Muscle layer of colon (tissue), 2 donors: Measurements from ENCODE around the gene C1S.

ENCODE experiments used
- H3K27ac ChIP-seq: one replicate; pipeline ENCODE4 v1.7.0; 2013; ENCODE audit warnings: low read depth, mild to moderate bottlenecking, low read length, moderate library complexity
- H3K27me3 ChIP-seq, 2 donors: one replicate each; pipeline ENCODE4 v1.7.0; 2013; ENCODE audit warnings: low read length in 2 of 2, mild to moderate bottlenecking in 2 of 2; ENCODE audit not compliant: insufficient read depth in 2 of 2, control insufficient read depth in 1 of 2
- H3K36me3 ChIP-seq: one replicate; pipeline ENCODE4 v1.7.0; 2013; ENCODE audit warnings: mild to moderate bottlenecking, low read length; ENCODE audit not compliant: insufficient read depth
- H3K4me1 ChIP-seq: one replicate; pipeline ENCODE4 v1.7.0; 2013; ENCODE audit warnings: mild to moderate bottlenecking, low read length; ENCODE audit not compliant: insufficient read depth
- H3K4me3 ChIP-seq, 2 donors: one replicate each; pipeline ENCODE4 v1.7.0; 2013; ENCODE audit warnings: low read length in 2 of 2, low read depth in 1 of 2, mild to moderate bottlenecking in 1 of 2, moderate library complexity in 1 of 2
- H3K9ac ChIP-seq: one replicate; pipeline ENCODE4 v1.7.0; 2013; ENCODE audit warnings: low read length
- H3K9me3 ChIP-seq: one replicate; pipeline ENCODE4 v1.7.0; 2013; ENCODE audit warnings: mild to moderate bottlenecking, low read length
- donor health status: abdominal sarcoma.
- donor health status: Adenocarcinoma of cecum.

The C1S gene

GRCh38 chr12:7066596-7066995 lies 6.1 kb downstream of the C1S start:
- Histone ChIP-seq H3K36me3 (peaks cover 55% of the 10 kb centered on the region), H3K4me1 (peaks cover 28% of the 10 kb centered on the region), H3K27ac (no peak overlapping the region), H3K4me3 (no peak overlapping the region), H3K9me3 (no peaks in the 10 kb centered on the region), H3K27me3 (no peaks in the 10 kb centered on the region), H3K9ac (no peak overlapping the region)

DNA sequence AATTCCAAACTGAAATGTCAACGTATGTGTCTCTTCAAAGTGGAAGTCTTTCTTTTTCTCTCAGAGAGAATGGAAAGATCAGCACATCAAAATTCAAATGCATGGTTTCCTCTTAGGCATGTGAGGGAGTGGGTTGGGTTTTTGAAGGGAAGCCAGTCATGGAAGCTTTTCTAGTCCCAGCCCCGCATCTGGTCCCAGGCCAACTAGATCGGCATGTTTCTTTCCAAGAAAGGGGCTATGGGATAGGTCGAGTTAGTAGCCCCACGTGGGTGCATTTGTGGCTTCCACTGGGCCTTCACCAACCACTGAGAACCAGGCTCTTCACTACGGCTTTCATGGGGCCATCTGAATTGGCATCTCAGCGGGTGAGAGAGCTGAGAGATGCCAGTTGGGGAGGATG lies 6.6 kb downstream of the C1S start:
- no peak overlapping the region for H3K4me3 ChIP-seq
- no peaks in the 10 kb centered on the region for H3K9me3 ChIP-seq
- H3K4me1 ChIP-seq = peaks cover 23% of the 10 kb centered on the region
- no peak overlapping the region for H3K27ac ChIP-seq
- H3K36me3 ChIP-seq = peaks cover 55% of the 10 kb centered on the region
- no peaks in the 10 kb centered on the region for H3K27me3 ChIP-seq
- H3K9ac ChIP-seq = no peak overlapping the region

GRCh38 chr12:7068240-7068993 lies 7.9 kb downstream of the C1S start:
- H3K9me3 ChIP-seq = no peaks in the 10 kb centered on the region
- H3K27ac ChIP-seq = peak overlapping the region; percentile 22
- H3K27me3 ChIP-seq = no peaks in the 10 kb centered on the region
- peaks cover 49% of the 10 kb centered on the region for H3K36me3 ChIP-seq
- H3K9ac ChIP-seq = no peak overlapping the region
- H3K4me1 ChIP-seq = peaks cover 15% of the 10 kb centered on the region
- H3K4me3 ChIP-seq = no peak overlapping the region

DNA sequence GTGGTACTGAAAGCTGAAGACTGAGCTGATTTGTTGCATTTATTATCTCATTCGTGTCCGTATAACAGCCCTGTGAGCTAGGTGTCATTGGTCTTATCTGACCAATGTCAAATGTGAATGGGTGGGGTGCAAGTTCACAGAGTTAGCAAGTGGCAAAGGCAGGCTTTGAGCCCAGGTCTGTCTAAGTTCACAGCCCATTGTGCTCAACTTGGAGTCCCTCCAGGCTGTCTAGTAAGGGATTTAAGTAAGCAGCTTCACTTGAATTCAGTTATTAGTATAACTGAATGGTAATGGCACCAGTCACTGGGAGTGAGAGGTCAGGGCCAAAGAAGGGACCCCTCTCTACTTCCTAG lies 8.5 kb downstream of the C1S start:
- Histone ChIP-seq H3K9me3 (no peaks in the 10 kb centered on the region), H3K36me3 (peaks cover 45% of the 10 kb centered on the region), H3K27me3 (no peaks in the 10 kb centered on the region), H3K9ac (no peak overlapping the region), H3K27ac (peak overlapping the region; percentile 3), H3K4me1 (peaks cover 15% of the 10 kb centered on the region), H3K4me3 (no peak overlapping the region)

DNA sequence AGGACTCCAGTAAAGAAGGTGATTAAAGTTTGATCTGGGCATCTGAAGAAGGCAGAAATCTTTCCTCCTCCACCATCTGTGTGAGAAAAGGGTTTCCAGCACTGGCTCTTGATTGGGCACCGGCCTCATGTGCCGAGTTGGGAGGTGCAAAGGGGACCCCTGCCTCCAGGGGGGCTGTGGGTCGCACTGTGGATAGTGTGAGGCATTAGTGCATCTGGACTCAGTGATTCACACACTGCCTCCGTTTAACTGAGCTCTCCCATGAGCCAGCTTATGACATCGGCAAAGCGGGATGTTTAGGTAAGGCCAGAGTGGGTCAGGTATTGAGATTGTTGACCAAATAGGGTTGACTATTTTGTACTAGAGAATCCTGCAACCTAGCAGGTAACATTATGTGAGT lies 8.9 kb downstream of the C1S start:
- Histone ChIP-seq H3K9ac (no peak overlapping the region), H3K27ac (peak overlapping the region; percentile 3), H3K27me3 (no peaks in the 10 kb centered on the region), H3K4me3 (no peak overlapping the region), H3K9me3 (no peaks in the 10 kb centered on the region), H3K36me3 (peaks cover 45% of the 10 kb centered on the region), H3K4me1 (peaks cover 15% of the 10 kb centered on the region)

DNA sequence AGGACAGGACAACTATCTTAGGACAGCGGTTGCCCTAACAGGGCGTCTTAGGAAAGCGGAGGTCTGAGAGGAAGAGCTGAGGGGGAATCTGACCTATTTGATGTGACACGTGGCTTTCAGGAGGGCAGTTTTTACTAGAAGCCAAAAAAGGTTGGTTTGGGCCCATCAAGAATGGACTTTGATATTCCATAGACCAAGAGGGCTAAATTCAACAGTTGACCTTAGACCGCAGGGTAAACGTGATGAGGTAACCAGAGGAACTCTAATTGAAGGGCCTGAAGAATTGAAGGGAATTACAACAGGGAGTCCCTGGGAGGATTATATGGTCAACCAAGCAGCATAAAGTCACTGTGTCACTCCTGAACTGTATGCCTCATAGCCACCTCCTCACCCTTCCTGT lies 11.5 kb downstream of the C1S start:
- Histone ChIP-seq H3K36me3 (peaks cover 30% of the 10 kb centered on the region), H3K27me3 (no peaks in the 10 kb centered on the region), H3K27ac (no peak overlapping the region), H3K9ac (no peak overlapping the region), H3K4me1 (peaks cover 15% of the 10 kb centered on the region), H3K4me3 (no peak overlapping the region), H3K9me3 (no peaks in the 10 kb centered on the region)

- Histone ChIP-seq H3K9ac (no peak overlapping the region), H3K36me3 (peaks cover 24% of the 10 kb centered on the region), H3K4me1 (peaks cover 15% of the 10 kb centered on the region), H3K9me3 (no peaks in the 10 kb centered on the region), H3K27ac (no peak overlapping the region), H3K4me3 (no peak overlapping the region), H3K27me3 (no peaks in the 10 kb centered on the region)
Observed at GRCh38 chr12:7072554-7072953, 12.0 kb downstream of the C1S start.

DNA sequence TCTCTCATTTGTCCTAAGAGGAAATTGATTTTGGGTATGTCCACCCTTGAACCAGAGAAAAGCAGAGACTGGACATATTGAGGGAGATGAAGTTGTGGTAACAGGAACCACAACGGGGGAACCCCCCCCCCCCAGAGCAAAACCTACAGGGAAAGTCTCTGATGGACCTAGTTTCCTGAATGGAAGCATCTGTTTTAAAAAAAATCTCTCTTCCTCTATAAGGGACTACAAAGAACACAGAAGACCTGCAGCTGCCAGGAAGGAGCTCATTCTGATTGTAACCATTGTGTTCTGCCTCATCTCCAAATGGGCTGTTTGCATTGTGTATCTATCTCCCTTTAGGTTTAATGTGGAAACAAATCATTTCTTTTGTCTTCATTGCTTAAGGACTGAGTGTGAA lies 13.4 kb downstream of the C1S start:
- Histone ChIP-seq H3K4me3 (no peak overlapping the region), H3K27me3 (no peaks in the 10 kb centered on the region), H3K9ac (no peak overlapping the region), H3K9me3 (no peaks in the 10 kb centered on the region), H3K4me1 (peaks cover 5% of the 10 kb centered on the region), H3K36me3 (peaks cover 20% of the 10 kb centered on the region), H3K27ac (no peak overlapping the region)

DNA sequence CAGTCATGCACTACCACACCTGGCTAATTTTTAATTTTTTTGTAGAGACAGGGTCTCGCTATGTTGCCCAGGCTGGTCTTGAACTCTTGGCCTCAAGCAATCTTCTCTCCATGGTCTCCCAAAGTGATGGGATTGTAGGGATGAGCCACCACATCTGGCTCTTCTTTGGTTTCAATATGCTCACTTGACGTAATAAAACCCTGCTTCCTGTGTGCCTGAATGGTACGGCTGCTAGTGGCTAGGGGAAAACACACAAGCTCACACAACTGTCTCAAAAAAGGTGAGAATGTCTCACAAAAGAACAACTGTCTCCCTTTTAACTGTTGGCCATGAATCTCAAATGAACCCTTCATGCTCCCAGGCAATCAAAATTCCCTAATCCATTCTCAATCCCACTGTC lies 15.0 kb downstream of the C1S start:
- H3K9me3 ChIP-seq = no peaks in the 10 kb centered on the region
- H3K4me3 ChIP-seq = no peak overlapping the region
- no peak overlapping the region for H3K9ac ChIP-seq
- no peak overlapping the region for H3K27ac ChIP-seq
- no peaks in the 10 kb centered on the region for H3K27me3 ChIP-seq
- H3K36me3 ChIP-seq = peaks cover 8% of the 10 kb centered on the region
- H3K4me1 ChIP-seq = no peaks in the 10 kb centered on the region

DNA sequence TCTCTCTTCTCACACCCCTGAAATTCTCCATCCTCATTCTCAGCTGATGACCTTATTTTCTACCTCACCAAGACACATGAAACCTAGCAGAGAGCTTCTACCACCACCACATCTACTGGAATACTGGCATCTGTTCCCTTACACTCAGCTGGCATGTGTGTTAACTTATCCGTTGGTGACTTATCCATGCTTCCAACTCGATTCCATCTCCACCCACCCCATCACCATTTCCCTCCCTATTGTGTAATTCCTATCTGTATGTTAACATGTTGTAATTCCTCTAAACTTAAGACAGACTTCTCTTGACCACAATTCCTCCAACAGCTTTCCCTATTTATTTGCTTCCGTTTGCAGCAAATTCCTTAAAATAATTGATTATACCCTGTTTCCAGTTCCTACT lies 15.4 kb downstream of the C1S start:
- H3K9ac ChIP-seq = no peak overlapping the region
- H3K9me3 ChIP-seq = no peaks in the 10 kb centered on the region
- no peaks in the 10 kb centered on the region for H3K27me3 ChIP-seq
- no peaks in the 10 kb centered on the region for H3K4me1 ChIP-seq
- no peak overlapping the region for H3K27ac ChIP-seq
- H3K36me3 ChIP-seq = peaks cover 8% of the 10 kb centered on the region
- no peak overlapping the region for H3K4me3 ChIP-seq

- no peak overlapping the region for H3K27ac ChIP-seq
- peaks cover 9% of the 10 kb centered on the region for H3K36me3 ChIP-seq
- H3K9me3 ChIP-seq = no peaks in the 10 kb centered on the region
- no peak overlapping the region for H3K9ac ChIP-seq
- no peak overlapping the region for H3K4me3 ChIP-seq
- no peaks in the 10 kb centered on the region for H3K4me1 ChIP-seq
- H3K27me3 ChIP-seq = no peaks in the 10 kb centered on the region
Observed at GRCh38 chr12:7076493-7076892, 16.0 kb downstream of the C1S start.

GRCh38 chr12:7078163-7078562 lies 17.6 kb downstream of the C1S start:
- no peak overlapping the region for H3K27ac ChIP-seq
- H3K4me3 ChIP-seq = no peak overlapping the region
- H3K9ac ChIP-seq = no peak overlapping the region
- H3K36me3 ChIP-seq = peaks cover 21% of the 10 kb centered on the region
- no peaks in the 10 kb centered on the region for H3K9me3 ChIP-seq
- no peaks in the 10 kb centered on the region for H3K4me1 ChIP-seq
- no peaks in the 10 kb centered on the region for H3K27me3 ChIP-seq
